ENCODE data around the gene PGA4.

GRCh38 chr11:61280883-61281580 is 58.9 kb downstream of the PGA4 start:
- TF ChIP-seq, protein P1, sequence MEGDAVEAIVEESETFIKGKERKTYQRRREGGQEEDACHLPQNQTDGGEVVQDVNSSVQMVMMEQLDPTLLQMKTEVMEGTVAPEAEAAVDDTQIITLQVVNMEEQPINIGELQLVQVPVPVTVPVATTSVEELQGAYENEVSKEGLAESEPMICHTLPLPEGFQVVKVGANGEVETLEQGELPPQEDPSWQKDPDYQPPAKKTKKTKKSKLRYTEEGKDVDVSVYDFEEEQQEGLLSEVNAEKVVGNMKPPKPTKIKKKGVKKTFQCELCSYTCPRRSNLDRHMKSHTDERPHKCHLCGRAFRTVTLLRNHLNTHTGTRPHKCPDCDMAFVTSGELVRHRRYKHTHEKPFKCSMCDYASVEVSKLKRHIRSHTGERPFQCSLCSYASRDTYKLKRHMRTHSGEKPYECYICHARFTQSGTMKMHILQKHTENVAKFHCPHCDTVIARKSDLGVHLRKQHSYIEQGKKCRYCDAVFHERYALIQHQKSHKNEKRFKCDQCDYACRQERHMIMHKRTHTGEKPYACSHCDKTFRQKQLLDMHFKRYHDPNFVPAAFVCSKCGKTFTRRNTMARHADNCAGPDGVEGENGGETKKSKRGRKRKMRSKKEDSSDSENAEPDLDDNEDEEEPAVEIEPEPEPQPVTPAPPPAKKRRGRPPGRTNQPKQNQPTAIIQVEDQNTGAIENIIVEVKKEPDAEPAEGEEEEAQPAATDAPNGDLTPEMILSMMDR (IDR thresholded peaks at IDR 0.05) = no peak
- TF ChIP-seq EP300 (IDR thresholded peaks at IDR 0.05; ENCODE audit: low read depth) (no peak), POLR2AphosphoS5 (IDR thresholded peaks at IDR 0.05) (no peak)

Measured in transverse colon (tissue), 4 donors.